ENCODE results near the gene KIAA0825.

- TF ChIP-seq CTCF (IDR thresholded peaks at IDR 0.05 in 4 of 5, conservative IDR thresholded peaks at IDR 0.05 in 1 of 5): no peak
- no peak for TF ChIP-seq POLR2A (IDR thresholded peaks at IDR 0.05)
Measured at GRCh38 chr5:94614156-94614805, 4.1 kb downstream of the KIAA0825 start.
